ENCODE data around the gene IP6K3. TPM values are rescaled to one million over a fixed set of nuclear protein-coding genes. Genes with fewer than 3 reads are reported as not detected.

The IP6K3 gene
- total RNA-seq, 1 donor from 2014 or later, result 3.0 TPM

- DNase-seq (ENCODE audit: extremely low spot score, unreplicated experiment), result no peak
- TF ChIP-seq CTCF (IDR thresholded peaks at IDR 0.05), result no peak
- peaks cover 3% of the 10 kb centered on the region for H3K27me3 Mint-ChIP-seq (ENCODE audit: unreplicated experiment)
These were observed 37.0 kb downstream of the IP6K3 start for GRCh38 chr6:33709605-33710295.

GRCh38 chr6:33708516-33709204, 38.0 kb downstream of the IP6K3 start:
- TF ChIP-seq CTCF (IDR thresholded peaks at IDR 0.05), result no peak
- Mint-ChIP-seq H3K27ac (ENCODE audit: unreplicated experiment) (no peak overlapping the region), H3K9me3 (ENCODE audit: unreplicated experiment) (no peaks in the 10 kb centered on the region), H3K4me3 (ENCODE audit: unreplicated experiment) (no peak overlapping the region), H3K4me1 (ENCODE audit: unreplicated experiment) (peaks cover 22% of the 10 kb centered on the region), H3K27me3 (ENCODE audit: unreplicated experiment) (no peaks in the 10 kb centered on the region), H3K36me3 (ENCODE audit: unreplicated experiment) (peaks cover 14% of the 10 kb centered on the region)
- no peak for DNase-seq (ENCODE audit: extremely low spot score, unreplicated experiment)

More at GRCh38 chr6:33709605-33710295, 37.0 kb downstream of the IP6K3 start:
- no peaks in the 10 kb centered on the region for H3K9me3 Mint-ChIP-seq (ENCODE audit: unreplicated experiment)
- peaks cover 22% of the 10 kb centered on the region for H3K4me1 Mint-ChIP-seq (ENCODE audit: unreplicated experiment)
- H3K4me3 Mint-ChIP-seq (ENCODE audit: unreplicated experiment), result no peak overlapping the region
- peaks cover 12% of the 10 kb centered on the region for H3K36me3 Mint-ChIP-seq (ENCODE audit: unreplicated experiment)
- H3K27ac Mint-ChIP-seq (ENCODE audit: unreplicated experiment), result peak overlapping the region; percentile 1

- Mint-ChIP-seq H3K36me3 (ENCODE audit: unreplicated experiment) (peaks cover 14% of the 10 kb centered on the region), H3K27ac (ENCODE audit: unreplicated experiment) (no peak overlapping the region), H3K27me3 (ENCODE audit: unreplicated experiment) (no peaks in the 10 kb centered on the region), H3K4me3 (ENCODE audit: unreplicated experiment) (no peak overlapping the region), H3K4me1 (ENCODE audit: unreplicated experiment) (peaks cover 23% of the 10 kb centered on the region), H3K9me3 (ENCODE audit: unreplicated experiment) (no peaks in the 10 kb centered on the region)
- TF ChIP-seq CTCF (IDR thresholded peaks at IDR 0.05), result no peak
- DNase-seq (ENCODE audit: extremely low spot score, unreplicated experiment), result no peak
These were observed 38.9 kb downstream of the IP6K3 start for GRCh38 chr6:33707771-33708170.

GRCh38 chr6:33705955-33706725, 40.6 kb downstream of the IP6K3 start:
- H3K27me3 Mint-ChIP-seq (ENCODE audit: unreplicated experiment), result no peaks in the 10 kb centered on the region
- TF ChIP-seq CTCF (IDR thresholded peaks at IDR 0.05), result no peak
- peaks cover 27% of the 10 kb centered on the region for H3K4me1 Mint-ChIP-seq (ENCODE audit: unreplicated experiment)
- H3K36me3 Mint-ChIP-seq (ENCODE audit: unreplicated experiment), result peaks cover 14% of the 10 kb centered on the region
- DNase-seq (ENCODE audit: extremely low spot score, unreplicated experiment), result no peak
- no peak overlapping the region for H3K27ac Mint-ChIP-seq (ENCODE audit: unreplicated experiment)
- no peak overlapping the region for H3K4me3 Mint-ChIP-seq (ENCODE audit: unreplicated experiment)
- H3K9me3 Mint-ChIP-seq (ENCODE audit: unreplicated experiment), result no peaks in the 10 kb centered on the region

Measured in osteocyte (in vitro differentiated cells).